ENCODE data around the gene TNFSF9. TPM values are rescaled to one million over a fixed set of nuclear protein-coding genes. Genes with fewer than 3 reads are reported as not detected.
"Not testable (repeated sequence)": the region's sequence is repeated elsewhere in the genome, so short reads cannot be mapped to it uniquely, and the experiment has no call there.

The TNFSF9 gene
- total RNA-seq, 4 donors from 2014 or later = 1.1 to 1.8 TPM; not detected in 2

- Histone ChIP-seq H3K4me3 (no peak overlapping the region), H3K27me3 (peaks cover 2 to 6% (median 2%) of the 10 kb centered on the region in 3 donors), H3K9me3 (no peaks in the 10 kb centered on the region), H3K36me3 (no peaks in the 10 kb centered on the region), H3K4me1 (no peaks in the 10 kb centered on the region), H3K27ac (no peak overlapping the region)
- in situ Hi-C loops (cut with MboI; ENCODE audit: low sequenced_read_pairs in 4 of 4) = no loop called here
- no peak for TF ChIP-seq CTCF (IDR thresholded peaks at IDR 0.05 in 4 of 5, conservative IDR thresholded peaks at IDR 0.05 in 1 of 5)
- TF ChIP-seq POLR2A (IDR thresholded peaks at IDR 0.05) = no peak
- intact Hi-C loops (cut with DNase I; ENCODE audit: low total_unique reads) = no loop called here
- DNase-seq = no peak
- ATAC-seq = no peak
Observed at GRCh38 chr19:6576869-6577475, 46.1 kb downstream of the TNFSF9 start.

- intact Hi-C loops (cut with DNase I; ENCODE audit: low total_unique reads) (no loop called here), in situ Hi-C loops (cut with MboI; ENCODE audit: low sequenced_read_pairs in 4 of 4) (no loop called here)
- no peak for TF ChIP-seq POLR2A (IDR thresholded peaks at IDR 0.05)
- no peak for TF ChIP-seq CTCF (IDR thresholded peaks at IDR 0.05 in 4 of 5, conservative IDR thresholded peaks at IDR 0.05 in 1 of 5)
- Histone ChIP-seq H3K9me3 (no peaks in the 10 kb centered on the region), H3K27me3 (peaks cover 0 to 2% (median 2%) of the 10 kb centered on the region in 3 donors), H3K27ac (no peak overlapping the region), H3K4me1 (no peaks in the 10 kb centered on the region), H3K36me3 (no peaks in the 10 kb centered on the region), H3K4me3 (no peak overlapping the region)
- DNase-seq (no peak), ATAC-seq (no peak)
Observed at GRCh38 chr19:6577476-6578125, 46.8 kb downstream of the TNFSF9 start.

GRCh38 chr19:6579450-6580178 is 48.8 kb downstream of the TNFSF9 start:
- Histone ChIP-seq H3K4me3 (no peak overlapping the region), H3K27me3 (peaks cover 0 to 3% (median 0%) of the 10 kb centered on the region in 3 donors), H3K4me1 (no peaks in the 10 kb centered on the region), H3K27ac (no peak overlapping the region), H3K9me3 (no peaks in the 10 kb centered on the region), H3K36me3 (no peaks in the 10 kb centered on the region)
- ATAC-seq (no peak), DNase-seq (no peak)
- no peak for TF ChIP-seq POLR2A (IDR thresholded peaks at IDR 0.05)
- TF ChIP-seq CTCF (IDR thresholded peaks at IDR 0.05 in 4 of 5, conservative IDR thresholded peaks at IDR 0.05 in 1 of 5) = no peak
- intact Hi-C loops (cut with DNase I; ENCODE audit: low total_unique reads) = no loop called here
- in situ Hi-C loops (cut with MboI; ENCODE audit: low sequenced_read_pairs in 4 of 4) = no loop called here

GRCh38 chr19:6580313-6580712 is 49.5 kb downstream of the TNFSF9 start:
- Histone ChIP-seq H3K27ac (no peak overlapping the region), H3K4me1 (no peaks in the 10 kb centered on the region), H3K4me3 (no peak overlapping the region), H3K9me3 (no peaks in the 10 kb centered on the region), H3K27me3 (peaks cover 1 to 7% (median 5%) of the 10 kb centered on the region in 3 donors), H3K36me3 (no peaks in the 10 kb centered on the region)
- no peak for DNase-seq
- in situ Hi-C loops (cut with MboI; ENCODE audit: low sequenced_read_pairs in 4 of 4) (no loop called here), intact Hi-C loops (cut with DNase I; ENCODE audit: low total_unique reads) (no loop called here)
- ATAC-seq = no peak
- TF ChIP-seq CTCF (IDR thresholded peaks at IDR 0.05 in 4 of 5, conservative IDR thresholded peaks at IDR 0.05 in 1 of 5) = no peak
- TF ChIP-seq POLR2A (IDR thresholded peaks at IDR 0.05) = no peak

- intact Hi-C loops (cut with DNase I; ENCODE audit: low total_unique reads); in situ Hi-C loops (cut with MboI; ENCODE audit: low sequenced_read_pairs in 4 of 4); H3K36me3 ChIP-seq; H3K9me3 ChIP-seq; H3K27ac ChIP-seq; H3K4me3 ChIP-seq; DNase-seq; ATAC-seq; H3K4me1 ChIP-seq: not testable (repeated sequence)
- H3K27me3 ChIP-seq = peaks cover 26 to 31% (median 30%) of the 10 kb centered on the region in 3 donors
Observed at GRCh38 chr19:6582515-6583484, 52.0 kb downstream of the TNFSF9 start.
